Stimulated activated CD4-positive, alpha-beta T cell treated with anti-CD3 and anti-CD28 coated beads, Interleukin-1b, Interleukin-23, amount 100 ng/mL, for 24 hours (primary cell): ENCODE results near the gene PMAIP1.
A peak's percentile ranks its signal among the peaks of the same experiment; 100 is the strongest.
"Not testable (repeated sequence)": the region's sequence is repeated elsewhere in the genome, so short reads cannot be mapped to it uniquely, and the experiment has no call there.

ENCODE experiments used
- DNase-seq, 4 experiments: peaks; one replicate each; pipeline ENCODE4 v3.0.0-alpha.2; 2020; ENCODE audit warnings: low read depth in 4 of 4, low spot score in 1 of 4

PMAIP1 gene

GRCh38 chr18:59899298-59900221 is at the start of gene PMAIP1:
Gene PMAIP1 (plus strand): TSS chr18:59899996. CDS start chr18:59900178, 182 bp downstream.
- peak; percentile 75 to 83 (median 79) for DNase-seq

- DNase-seq = no peak
Observed at GRCh38 chr18:59851784-59852399, 47.9 kb upstream of the PMAIP1 start.

- no peak for DNase-seq
Observed at GRCh38 chr18:59852548-59852947, 47.2 kb upstream of the PMAIP1 start.

DNA sequence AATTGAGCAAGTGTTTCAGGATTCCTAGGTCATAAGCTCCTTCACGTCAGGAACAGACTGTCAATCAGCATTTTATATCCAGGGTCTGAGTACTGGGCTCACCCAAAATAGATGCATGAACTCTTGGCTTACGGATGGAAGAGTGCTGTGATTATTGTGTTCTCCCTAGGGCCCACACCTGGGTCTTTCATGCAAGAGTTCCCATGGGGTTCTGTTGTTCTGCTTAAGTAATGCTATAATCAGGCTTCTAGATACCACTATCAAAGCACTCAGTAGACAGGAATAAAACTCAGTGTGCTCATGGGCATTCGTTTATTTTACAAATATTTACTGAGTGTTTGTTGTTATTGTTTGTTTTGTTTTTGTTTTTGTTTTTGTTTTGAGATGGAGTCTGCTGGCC is 46.4 kb upstream of the PMAIP1 start:
- DNase-seq = no peak

DNA sequence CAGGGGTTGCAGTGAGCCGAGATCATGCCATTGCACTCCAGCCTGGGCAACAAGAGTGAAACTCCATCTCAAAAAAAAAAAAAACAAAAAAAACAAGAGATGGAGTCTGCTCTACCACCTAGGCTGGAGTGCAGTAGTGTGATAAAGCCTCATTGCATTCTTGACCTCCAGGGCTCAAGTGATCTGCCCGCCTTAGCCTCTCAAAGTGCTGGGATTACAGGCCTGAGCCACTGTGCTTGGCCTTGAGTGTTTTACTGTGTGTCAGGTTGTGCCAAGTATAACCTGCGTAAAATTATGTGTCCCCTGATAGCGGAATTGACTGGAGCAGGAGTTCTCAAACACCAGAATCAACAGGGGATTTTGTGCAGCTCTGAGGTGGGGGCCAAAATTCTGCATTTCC is 45.8 kb upstream of the PMAIP1 start:
- DNase-seq = not testable (repeated sequence)

DNA sequence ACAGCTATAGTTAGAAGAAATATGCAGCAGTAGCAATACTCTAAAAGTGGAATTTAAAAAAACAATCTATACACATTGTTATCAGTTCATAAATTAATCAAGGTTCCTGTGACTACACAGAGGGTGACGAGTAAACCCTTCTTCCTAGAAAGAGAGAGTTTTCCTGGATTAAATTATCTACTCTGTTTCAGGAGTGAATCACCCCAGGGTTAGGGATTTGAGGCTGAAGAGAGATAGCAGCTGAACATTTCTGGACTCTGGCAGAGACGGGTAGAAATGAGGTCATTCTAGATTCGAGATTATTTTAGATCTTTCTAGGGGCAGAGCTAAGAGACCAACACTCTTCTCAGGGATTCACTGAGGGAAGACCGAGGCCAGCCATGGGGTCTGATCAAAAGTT is 38.8 kb upstream of the PMAIP1 start:
- no peak for DNase-seq

GRCh38 chr18:59861963-59862819 is 37.6 kb upstream of the PMAIP1 start:
- DNase-seq = no peak

GRCh38 chr18:59865241-59865986 is 34.4 kb upstream of the PMAIP1 start:
- no peak for DNase-seq

- no peak for DNase-seq
Observed at GRCh38 chr18:59866551-59867269, 33.1 kb upstream of the PMAIP1 start.

GRCh38 chr18:59867337-59868104 is 32.3 kb upstream of the PMAIP1 start:
- no peak for DNase-seq

GRCh38 chr18:59870623-59871130 is 29.1 kb upstream of the PMAIP1 start:
- no peak for DNase-seq

DNA sequence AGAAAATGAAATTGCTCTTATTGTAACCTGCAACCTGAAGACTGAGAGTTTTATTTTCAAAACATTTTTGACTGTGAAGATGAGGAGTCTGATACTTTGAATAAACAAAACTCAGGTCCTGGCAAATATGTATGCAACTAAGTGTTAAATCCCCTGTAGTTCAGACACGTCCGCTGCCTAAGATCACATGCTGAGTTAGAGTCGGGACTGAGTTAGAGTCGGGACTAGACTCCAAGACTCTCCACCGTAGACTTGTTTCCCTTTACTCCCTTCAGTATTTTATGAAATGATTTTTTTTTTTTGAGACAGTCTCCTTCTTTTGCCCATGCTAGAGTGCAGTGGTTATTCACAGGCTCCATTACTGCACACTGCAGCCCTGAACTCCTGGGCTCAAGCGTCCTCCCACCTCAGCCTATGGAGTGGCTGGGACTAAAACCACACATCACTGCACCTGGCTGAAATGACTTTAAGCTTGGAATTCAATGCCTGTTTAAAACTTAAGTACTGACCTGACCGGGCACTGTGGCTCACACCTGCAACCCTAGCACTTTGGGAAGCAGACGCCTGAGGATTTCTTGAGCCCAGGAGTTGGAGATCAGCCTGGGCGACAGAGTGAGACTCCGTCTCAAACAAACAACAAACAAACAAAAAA is 28.0 kb upstream of the PMAIP1 start:
- no peak for DNase-seq

GRCh38 chr18:59873641-59874040 is 26.2 kb upstream of the PMAIP1 start:
- no peak for DNase-seq

- no peak for DNase-seq
Observed at GRCh38 chr18:59874166-59874565, 25.6 kb upstream of the PMAIP1 start.

GRCh38 chr18:59876310-59876626 is 23.5 kb upstream of the PMAIP1 start:
- DNase-seq = no peak

DNA sequence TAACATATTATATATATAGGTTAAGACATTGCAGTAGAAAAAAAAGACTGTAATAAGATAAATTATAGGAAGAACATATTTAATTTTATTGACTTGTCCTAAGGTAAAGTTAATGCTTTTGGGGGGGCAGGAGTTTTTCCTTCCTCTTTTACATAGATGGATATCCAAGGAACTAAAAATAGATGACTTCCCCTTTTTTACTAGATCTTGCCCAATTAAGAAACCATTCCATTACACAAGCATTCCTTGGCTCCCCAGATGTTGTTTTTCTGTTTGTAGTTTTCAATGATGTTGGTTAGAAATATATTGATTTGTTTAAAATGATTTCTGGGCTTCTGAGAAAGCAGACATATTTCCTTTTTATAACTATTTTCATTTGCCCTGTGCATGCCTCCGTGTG is 22.4 kb upstream of the PMAIP1 start:
- DNase-seq = no peak

- DNase-seq = no peak
Observed at GRCh38 chr18:59878644-59879043, 21.2 kb upstream of the PMAIP1 start.

- no peak for DNase-seq
Observed at GRCh38 chr18:59881728-59882656, 17.8 kb upstream of the PMAIP1 start.
